GM19438 (cell line): ENCODE results near the gene COMMD10.
"Not testable (repeated sequence)": the region's sequence is repeated elsewhere in the genome, so short reads cannot be mapped to it uniquely, and the experiment has no call there.

Experiments
- ATAC-seq: cut with Tn5 transposase; IDR thresholded peaks from one replicate; pipeline ENCODE4 v1.9.1; 2021; ENCODE audit warnings: low read depth; ENCODE audit not compliant: unreplicated experiment

COMMD10 gene

GRCh38 chr5:116084871-116085715 is at the start of gene COMMD10:
Gene COMMD10, plus strand, starts transcription at chr5:116085025.
- peak; percentile 84 for ATAC-seq

- ATAC-seq, result no peak
Observed at GRCh38 chr5:116035123-116035522, 49.7 kb upstream of the COMMD10 start.

GRCh38 chr5:116037236-116037822 is 47.5 kb upstream of the COMMD10 start:
- no peak for ATAC-seq

- peak; percentile 78 for ATAC-seq
Observed at GRCh38 chr5:116038817-116039216, 46.0 kb upstream of the COMMD10 start.

GRCh38 chr5:116042375-116042774 is 42.5 kb upstream of the COMMD10 start:
- ATAC-seq, result no peak

- ATAC-seq, result no peak
Observed at GRCh38 chr5:116044073-116044472, 40.8 kb upstream of the COMMD10 start.

- ATAC-seq, result no peak
Observed at GRCh38 chr5:116045821-116046220, 39.0 kb upstream of the COMMD10 start.

GRCh38 chr5:116046261-116046660 is 38.6 kb upstream of the COMMD10 start:
- no peak for ATAC-seq

- no peak for ATAC-seq
Observed at GRCh38 chr5:116046823-116047222, 38.0 kb upstream of the COMMD10 start.

- ATAC-seq, result no peak
Observed at GRCh38 chr5:116058346-116058936, 26.4 kb upstream of the COMMD10 start.

GRCh38 chr5:116062352-116062751 is 22.5 kb upstream of the COMMD10 start:
- no peak for ATAC-seq

GRCh38 chr5:116063950-116064349 is 20.9 kb upstream of the COMMD10 start:
- ATAC-seq, result no peak

- no peak for ATAC-seq
Observed at GRCh38 chr5:116068028-116068632, 16.7 kb upstream of the COMMD10 start.

GRCh38 chr5:116071211-116071610 is 13.6 kb upstream of the COMMD10 start:
- ATAC-seq, result no peak

- no peak for ATAC-seq
Observed at GRCh38 chr5:116075191-116075831, 9.5 kb upstream of the COMMD10 start.

- peak; percentile 99 for ATAC-seq
Observed at GRCh38 chr5:116076496-116076895, 8.3 kb upstream of the COMMD10 start.

GRCh38 chr5:116078199-116078598 is 6.6 kb upstream of the COMMD10 start:
- ATAC-seq, result no peak

GRCh38 chr5:116084287-116084691 is 536 bp upstream of the COMMD10 start:
- peak; percentile 45 for ATAC-seq

GRCh38 chr5:116086309-116086708 is 1.5 kb downstream of the COMMD10 start:
- ATAC-seq, result not testable (repeated sequence)

GRCh38 chr5:116088062-116088461 is 3.2 kb downstream of the COMMD10 start:
- no peak for ATAC-seq

GRCh38 chr5:116090302-116090701 is 5.5 kb downstream of the COMMD10 start:
- ATAC-seq, result no peak
